ENCODE results near the gene HSPA2. TPM values are rescaled to one million over a fixed set of nuclear protein-coding genes. Genes with fewer than 3 reads are reported as not detected.
"Not testable (repeated sequence)": the region's sequence is repeated elsewhere in the genome, so short reads cannot be mapped to it uniquely, and the experiment has no call there.

The HSPA2 gene
- total and polyA plus RNA-seq, 11 donors = 3.2 to 96.0 (median 22.9) TPM

DNA sequence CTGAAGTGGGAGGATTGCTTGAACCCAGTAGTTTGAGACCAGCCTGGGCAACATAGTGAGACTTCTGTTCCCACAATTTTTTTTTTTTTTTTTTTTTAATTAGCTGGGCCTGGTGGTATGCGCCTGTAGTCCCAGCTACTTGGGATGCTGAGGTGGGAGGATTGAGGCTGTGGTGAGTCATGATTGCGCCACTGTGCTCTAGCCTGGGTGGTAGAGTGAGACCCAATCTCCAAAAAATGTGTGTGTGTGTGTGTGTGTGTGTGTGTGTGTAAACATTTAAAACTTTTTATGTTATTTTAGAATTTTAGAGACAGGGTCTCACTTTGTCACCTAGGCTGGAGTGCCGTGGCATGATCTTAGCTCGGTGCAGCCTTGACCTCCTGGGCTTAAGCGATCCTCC, 16.0 kb downstream of the HSPA2 start:
- H3K27me3 ChIP-seq = no peaks in the 10 kb centered on the region
- WGBS, 4 donors = 96 to 98% (median 97%) methylated on average over 5 of the region's 5 CpGs
- no peaks in the 10 kb centered on the region for H3K9me3 ChIP-seq
- peaks cover 0 to 4% (median 0%) of the 10 kb centered on the region in 12 donors for H3K4me1 ChIP-seq
- H3K27ac ChIP-seq = no peak overlapping the region
- H3K4me3 ChIP-seq = no peak overlapping the region
- TF ChIP-seq, protein P1, sequence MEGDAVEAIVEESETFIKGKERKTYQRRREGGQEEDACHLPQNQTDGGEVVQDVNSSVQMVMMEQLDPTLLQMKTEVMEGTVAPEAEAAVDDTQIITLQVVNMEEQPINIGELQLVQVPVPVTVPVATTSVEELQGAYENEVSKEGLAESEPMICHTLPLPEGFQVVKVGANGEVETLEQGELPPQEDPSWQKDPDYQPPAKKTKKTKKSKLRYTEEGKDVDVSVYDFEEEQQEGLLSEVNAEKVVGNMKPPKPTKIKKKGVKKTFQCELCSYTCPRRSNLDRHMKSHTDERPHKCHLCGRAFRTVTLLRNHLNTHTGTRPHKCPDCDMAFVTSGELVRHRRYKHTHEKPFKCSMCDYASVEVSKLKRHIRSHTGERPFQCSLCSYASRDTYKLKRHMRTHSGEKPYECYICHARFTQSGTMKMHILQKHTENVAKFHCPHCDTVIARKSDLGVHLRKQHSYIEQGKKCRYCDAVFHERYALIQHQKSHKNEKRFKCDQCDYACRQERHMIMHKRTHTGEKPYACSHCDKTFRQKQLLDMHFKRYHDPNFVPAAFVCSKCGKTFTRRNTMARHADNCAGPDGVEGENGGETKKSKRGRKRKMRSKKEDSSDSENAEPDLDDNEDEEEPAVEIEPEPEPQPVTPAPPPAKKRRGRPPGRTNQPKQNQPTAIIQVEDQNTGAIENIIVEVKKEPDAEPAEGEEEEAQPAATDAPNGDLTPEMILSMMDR (IDR thresholded peaks at IDR 0.05) = no peak
- no peak for TF ChIP-seq POLR2A (IDR thresholded peaks at IDR 0.05)
- intact Hi-C loops (cut with DNase I) = no loop called here
- no peaks in the 10 kb centered on the region for H3K36me3 ChIP-seq
- DNase-seq (no peak), ATAC-seq (no peak)

DNA sequence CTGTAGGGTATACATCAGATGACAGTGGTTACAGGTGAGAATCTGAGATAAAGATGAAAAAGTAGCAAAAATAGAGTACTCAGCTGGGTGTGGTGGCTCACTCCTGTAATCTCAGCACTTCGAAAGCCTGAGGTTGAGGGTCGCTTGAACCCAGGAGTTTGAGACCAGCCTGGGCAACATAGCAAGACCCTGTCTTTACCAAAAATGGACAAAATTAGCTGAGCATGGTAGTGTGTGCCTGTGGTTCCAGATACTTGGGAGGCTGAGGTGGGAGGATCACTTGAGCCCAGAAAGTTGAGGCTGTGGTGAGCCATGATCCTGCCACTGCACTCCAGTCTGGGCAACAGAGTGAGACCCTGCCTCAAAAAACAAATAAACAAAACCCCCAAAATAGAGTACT, 17.7 kb downstream of the HSPA2 start:
- H3K4me1 ChIP-seq; H3K27ac ChIP-seq; ATAC-seq; intact Hi-C loops (cut with DNase I); DNase-seq; H3K9me3 ChIP-seq; H3K36me3 ChIP-seq; H3K27me3 ChIP-seq; H3K4me3 ChIP-seq: not testable (repeated sequence)
- 94 to 98% (median 97%) methylated on average over 2 of the region's 2 CpGs for WGBS, 4 donors

DNA sequence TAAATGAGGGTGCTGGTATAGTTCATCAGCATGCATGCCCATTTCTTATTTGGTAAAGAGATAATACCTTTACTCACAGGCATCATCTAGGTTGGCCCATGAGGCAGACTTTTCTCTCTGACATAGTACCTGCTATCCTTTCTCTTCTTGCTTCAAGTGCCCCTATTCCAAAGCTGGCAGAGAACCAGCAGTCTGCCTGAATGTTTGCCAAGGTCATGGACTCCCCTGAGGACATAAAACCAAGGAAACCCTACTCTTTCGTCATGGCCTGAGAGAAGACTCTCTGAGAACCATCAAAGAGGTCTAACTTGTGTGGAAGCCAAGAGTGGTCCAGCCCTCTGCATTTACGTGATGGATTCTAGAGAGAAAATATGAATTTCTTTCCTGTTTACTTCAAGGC, 21.1 kb downstream of the HSPA2 start:
- H3K9me3 ChIP-seq = no peaks in the 10 kb centered on the region
- WGBS, 4 donors = 48 to 61% (median 53%) methylated on average over 2 of the region's 2 CpGs
- intact Hi-C loops (cut with DNase I) = loop anchor here in 1 of 10 donors (10.0 kb wide), 1 partner anchor 53 kb away; no protein-coding TSS in a partner anchor
- H3K4me1 ChIP-seq = peaks cover 0 to 13% (median 2%) of the 10 kb centered on the region in 12 donors
- DNase-seq = no peak
- H3K4me3 ChIP-seq = no peak overlapping the region
- no peak overlapping the region for H3K27ac ChIP-seq
- no peaks in the 10 kb centered on the region for H3K36me3 ChIP-seq
- no peak for TF ChIP-seq POLR2A (IDR thresholded peaks at IDR 0.05)
- TF ChIP-seq, protein P1 (IDR thresholded peaks at IDR 0.05) = no peak
- no peak for ATAC-seq
- no peaks in the 10 kb centered on the region for H3K27me3 ChIP-seq

DNA sequence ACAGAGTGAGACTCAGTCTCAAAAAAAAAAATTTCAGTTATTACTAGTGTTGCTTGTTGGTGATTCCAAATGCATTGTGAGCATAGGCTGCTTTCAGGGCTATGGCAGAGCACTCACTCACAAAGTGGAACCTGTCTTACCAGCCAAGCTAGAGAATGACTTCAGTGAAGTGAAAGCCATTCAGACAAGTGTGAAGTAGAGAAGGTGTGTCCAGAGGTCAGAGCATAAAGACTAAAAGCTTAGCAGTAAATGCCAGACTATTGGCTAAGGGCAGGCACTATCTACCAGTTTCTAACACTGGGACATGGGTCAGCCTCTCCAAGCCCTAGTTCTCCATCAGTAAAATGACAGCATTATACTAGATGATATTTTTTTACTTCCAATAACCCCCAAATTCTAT, 21.9 kb downstream of the HSPA2 start:
- TF ChIP-seq, protein P1 (IDR thresholded peaks at IDR 0.05) = no peak
- TF ChIP-seq POLR2A (IDR thresholded peaks at IDR 0.05) = no peak
- Histone ChIP-seq H3K4me1 (peaks cover 0 to 21% (median 7%) of the 10 kb centered on the region in 12 donors), H3K27me3 (no peaks in the 10 kb centered on the region), H3K27ac (no peak overlapping the region), H3K9me3 (no peaks in the 10 kb centered on the region), H3K4me3 (no peak overlapping the region), H3K36me3 (no peaks in the 10 kb centered on the region)
- DNase-seq = no peak
- intact Hi-C loops (cut with DNase I) = loop anchor here in 1 of 10 donors (10.0 kb wide), 1 partner anchor 52 kb away; no protein-coding TSS in a partner anchor
- ATAC-seq = peak in 2 of 4 donors; percentile 23 to 56

DNA sequence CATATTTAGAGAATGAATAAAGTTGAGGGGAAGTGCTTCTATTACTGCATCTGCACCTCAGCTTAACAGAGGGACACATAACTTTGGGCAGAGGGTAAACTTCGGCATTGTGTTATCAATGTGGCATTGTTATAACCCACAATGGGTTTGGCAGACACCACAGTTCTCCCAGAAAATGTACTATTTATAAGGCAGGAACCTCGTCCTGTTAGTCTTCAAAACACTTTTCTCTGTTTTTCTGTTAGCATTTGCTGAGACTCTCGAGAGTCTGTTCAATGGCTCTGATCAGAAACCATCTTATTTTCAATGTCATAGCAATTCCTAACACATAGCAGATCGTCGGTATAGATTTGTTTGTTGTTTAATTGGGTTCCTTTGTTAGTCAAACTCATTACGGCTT, 23.2 kb downstream of the HSPA2 start:
- peaks cover 0 to 26% (median 9%) of the 10 kb centered on the region in 12 donors for H3K4me1 ChIP-seq
- no peaks in the 10 kb centered on the region for H3K36me3 ChIP-seq
- DNase-seq = no peak
- intact Hi-C loops (cut with DNase I) = loop anchor here in 1 of 10 donors (10.0 kb wide), 1 partner anchor 51 kb away; no protein-coding TSS in a partner anchor
- H3K9me3 ChIP-seq = no peaks in the 10 kb centered on the region
- WGBS, 4 donors = 64 to 75% (median 67%) methylated on average over 6 of the region's 6 CpGs
- TF ChIP-seq, protein P1 (IDR thresholded peaks at IDR 0.05) = no peak
- no peak for TF ChIP-seq POLR2A (IDR thresholded peaks at IDR 0.05)
- H3K27ac ChIP-seq = no peak overlapping the region
- ATAC-seq = no peak
- no peaks in the 10 kb centered on the region for H3K27me3 ChIP-seq
- no peak overlapping the region for H3K4me3 ChIP-seq
